LNCaP clone FGC (cell line): ENCODE data around the gene COL8A1.

Experiments used
- DNase-seq: peaks from one replicate; pipeline ENCODE4 v3.0.0-alpha.2; 2011; ENCODE audit warnings: low read depth
- H3K4me3 ChIP-seq: 2 replicates; pipeline ENCODE4 v1.5.1; 2011; ENCODE audit warnings: mild to moderate bottlenecking, low read depth, low read length, control low read depth
- CTCF ChIP-seq: IDR thresholded peaks from 2 replicates; pipeline ENCODE4 v1.5.1; 2012; ENCODE audit warnings: mild to moderate bottlenecking; ENCODE audit not compliant: control insufficient read depth, insufficient read depth; ENCODE audit errors: extremely low read depth

COL8A1 gene

GRCh38 chr3:99666201-99666600, 27.8 kb downstream of the COL8A1 start:
- no peak for TF ChIP-seq CTCF
- DNase-seq, result no peak
- no peak overlapping the region for H3K4me3 ChIP-seq

GRCh38 chr3:99668044-99668443, 29.6 kb downstream of the COL8A1 start:
- no peak for DNase-seq
- no peak overlapping the region for H3K4me3 ChIP-seq
- TF ChIP-seq CTCF, result no peak

GRCh38 chr3:99669879-99670555, 31.6 kb downstream of the COL8A1 start:
- DNase-seq, result no peak
- TF ChIP-seq CTCF, result no peak
- H3K4me3 ChIP-seq, result no peak overlapping the region

GRCh38 chr3:99670556-99670950, 32.2 kb downstream of the COL8A1 start:
- H3K4me3 ChIP-seq, result no peak overlapping the region
- no peak for DNase-seq
- TF ChIP-seq CTCF, result no peak

GRCh38 chr3:99674086-99674789, 35.8 kb downstream of the COL8A1 start:
- TF ChIP-seq CTCF, result no peak
- DNase-seq, result no peak
- no peak overlapping the region for H3K4me3 ChIP-seq

GRCh38 chr3:99678023-99678422, 39.6 kb downstream of the COL8A1 start:
- no peak overlapping the region for H3K4me3 ChIP-seq
- no peak for DNase-seq
- TF ChIP-seq CTCF, result no peak
